Glutamatergic neuron (in vitro differentiated cells): ENCODE measurements around the gene SCTR. TPM values are rescaled to one million over a fixed set of nuclear protein-coding genes. Genes with fewer than 3 reads are reported as not detected.

Source experiments
- DNase-seq: peaks from one replicate; pipeline ENCODE4 v3.0.0; 2022
- H3K27ac Mint-ChIP-seq: one replicate; pipeline ENCODE4 v1.8.0; 2020; ENCODE audit warnings: mild to moderate bottlenecking, mixed read lengths, inconsistent platforms; ENCODE audit not compliant: unreplicated experiment
- H3K27me3 Mint-ChIP-seq: one replicate; pipeline ENCODE4 v1.8.0; 2020; ENCODE audit warnings: mild to moderate bottlenecking, moderate library complexity, mixed read lengths, inconsistent platforms; ENCODE audit not compliant: unreplicated experiment
- H3K36me3 Mint-ChIP-seq: one replicate; pipeline ENCODE4 v1.8.0; 2020; ENCODE audit warnings: mild to moderate bottlenecking, mixed read lengths, inconsistent platforms; ENCODE audit not compliant: unreplicated experiment
- H3K4me1 Mint-ChIP-seq: one replicate; pipeline ENCODE4 v1.8.0; 2020; ENCODE audit warnings: mild to moderate bottlenecking, low read depth, mixed read lengths, inconsistent platforms; ENCODE audit not compliant: unreplicated experiment
- H3K4me3 Mint-ChIP-seq: one replicate; pipeline ENCODE4 v1.8.0; 2020; ENCODE audit warnings: mild to moderate bottlenecking, mixed read lengths, inconsistent platforms; ENCODE audit not compliant: unreplicated experiment
- H3K9me3 Mint-ChIP-seq: one replicate; pipeline ENCODE4 v1.8.0; 2020; ENCODE audit warnings: mild to moderate bottlenecking, moderate library complexity, mixed read lengths, inconsistent platforms; ENCODE audit not compliant: unreplicated experiment
- CTCF ChIP-seq: fragments of 200-600 bp; sonication (generic); IDR thresholded peaks from one replicate; pipeline ENCODE4 v1.5.0; 2021; ENCODE audit not compliant: partially characterized antibody, unreplicated experiment
- total RNA-seq: library from RNA; stranded (reverse); fragmentation: NEBNext Ultra II Directional; extraction: Animal tissue kit (Norgen Biotek cat#: 25700); gene quantifications from one replicate; pipeline ENCODE4 v1.2.1, GENCODE V29; 2021; ENCODE audit not compliant: unreplicated experiment

Gene SCTR
- total RNA-seq, 1 donor from 2014 or later: not detected

GRCh38 chr2:119402645-119403560 lies 121.4 kb downstream of the SCTR start:
- H3K9me3 Mint-ChIP-seq: no peaks in the 10 kb centered on the region
- TF ChIP-seq CTCF: no peak
- H3K27ac Mint-ChIP-seq: no peak overlapping the region
- H3K27me3 Mint-ChIP-seq: no peaks in the 10 kb centered on the region
- H3K4me3 Mint-ChIP-seq: no peak overlapping the region
- H3K4me1 Mint-ChIP-seq: peaks cover 2% of the 10 kb centered on the region
- DNase-seq: no peak
- no peaks in the 10 kb centered on the region for H3K36me3 Mint-ChIP-seq

- Mint-ChIP-seq H3K4me3 (no peak overlapping the region), H3K9me3 (no peaks in the 10 kb centered on the region), H3K4me1 (no peaks in the 10 kb centered on the region), H3K27ac (no peak overlapping the region), H3K36me3 (no peaks in the 10 kb centered on the region), H3K27me3 (no peaks in the 10 kb centered on the region)
- no peak for DNase-seq
- TF ChIP-seq CTCF: no peak
Measured at GRCh38 chr2:119402106-119402505, 122.2 kb downstream of the SCTR start.

GRCh38 chr2:119397196-119397595 lies 127.1 kb downstream of the SCTR start:
- TF ChIP-seq CTCF: no peak
- Mint-ChIP-seq H3K27me3 (peaks cover 2% of the 10 kb centered on the region), H3K27ac (no peak overlapping the region), H3K4me3 (no peak overlapping the region), H3K4me1 (no peaks in the 10 kb centered on the region), H3K36me3 (no peaks in the 10 kb centered on the region), H3K9me3 (no peaks in the 10 kb centered on the region)
- no peak for DNase-seq

GRCh38 chr2:119393971-119394748 lies 130.1 kb downstream of the SCTR start:
- Mint-ChIP-seq H3K9me3 (no peaks in the 10 kb centered on the region), H3K4me3 (no peak overlapping the region), H3K27me3 (peaks cover 2% of the 10 kb centered on the region), H3K36me3 (no peaks in the 10 kb centered on the region), H3K27ac (no peak overlapping the region), H3K4me1 (no peaks in the 10 kb centered on the region)
- TF ChIP-seq CTCF: no peak
- DNase-seq: no peak

Other genes with a start within 250 kb of the SCTR start
- 10.4 TPM for gene C2orf76, start 157.6 kb downstream of the SCTR start, total RNA-seq
- gene DBI, start 157.5 kb downstream of the SCTR start, total RNA-seq: 134 TPM
- not detected for gene TMEM37, start 92.6 kb downstream of the SCTR start, total RNA-seq
- gene CFAP221, start 20.0 kb upstream of the SCTR start, total RNA-seq: 0.34 TPM
- 21.1 TPM for gene TMEM177, start 154.7 kb upstream of the SCTR start, total RNA-seq
- 91.7 TPM for gene PTPN4, start 235.4 kb upstream of the SCTR start, total RNA-seq